Measurements from ENCODE around the gene INSC.

The INSC gene

GRCh38 chr11:15150507-15150906 is 35.8 kb downstream of the INSC start:
- no peaks in the 10 kb centered on the region for H3K27me3 ChIP-seq (ENCODE audit: low read depth, low read length)
- no peaks in the 10 kb centered on the region for H3K9me3 ChIP-seq (ENCODE audit: control insufficient read depth in 1 of 2, low read length in 2 of 2)
- no peak overlapping the region for H3K4me3 ChIP-seq (ENCODE audit: low read depth in 1 of 2, low read length in 2 of 2)
- no peaks in the 10 kb centered on the region for H3K36me3 ChIP-seq (ENCODE audit: control insufficient read depth in 1 of 2, insufficient read depth in 2 of 2, low read length in 2 of 2)
- H3K4me1 ChIP-seq (ENCODE audit: control insufficient read depth in 1 of 2, insufficient read depth in 2 of 2, low read length in 2 of 2) = no peaks in the 10 kb centered on the region
- no peak overlapping the region for H3K27ac ChIP-seq (ENCODE audit: low read length)

DNA sequence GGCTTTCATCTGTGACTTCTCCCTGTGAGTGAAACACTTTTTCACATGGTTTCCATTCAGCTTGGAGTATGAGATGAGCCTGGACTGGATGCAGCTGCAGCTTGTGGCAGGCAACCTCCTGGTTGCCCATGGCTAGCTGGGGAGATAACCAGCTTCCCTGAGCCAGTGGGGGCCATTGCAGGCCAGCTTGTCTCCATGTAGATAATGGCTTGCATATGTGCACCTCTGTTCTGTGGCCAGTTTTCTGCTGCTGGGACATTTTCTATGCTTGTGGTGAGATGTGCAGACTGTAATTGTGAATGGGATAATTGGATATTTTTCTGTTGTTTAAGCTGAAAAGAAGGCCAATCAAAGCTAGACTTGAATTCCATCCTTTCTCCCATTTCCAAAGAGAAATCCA is 38.5 kb downstream of the INSC start:
- H3K27ac ChIP-seq (ENCODE audit: low read length) = no peak overlapping the region
- no peaks in the 10 kb centered on the region for H3K9me3 ChIP-seq (ENCODE audit: control insufficient read depth in 1 of 2, low read length in 2 of 2)
- H3K36me3 ChIP-seq (ENCODE audit: control insufficient read depth in 1 of 2, insufficient read depth in 2 of 2, low read length in 2 of 2) = no peaks in the 10 kb centered on the region
- no peak overlapping the region for H3K4me3 ChIP-seq (ENCODE audit: low read depth in 1 of 2, low read length in 2 of 2)
- H3K4me1 ChIP-seq (ENCODE audit: control insufficient read depth in 1 of 2, insufficient read depth in 2 of 2, low read length in 2 of 2) = no peaks in the 10 kb centered on the region
- no peaks in the 10 kb centered on the region for H3K27me3 ChIP-seq (ENCODE audit: low read depth, low read length)

DNA sequence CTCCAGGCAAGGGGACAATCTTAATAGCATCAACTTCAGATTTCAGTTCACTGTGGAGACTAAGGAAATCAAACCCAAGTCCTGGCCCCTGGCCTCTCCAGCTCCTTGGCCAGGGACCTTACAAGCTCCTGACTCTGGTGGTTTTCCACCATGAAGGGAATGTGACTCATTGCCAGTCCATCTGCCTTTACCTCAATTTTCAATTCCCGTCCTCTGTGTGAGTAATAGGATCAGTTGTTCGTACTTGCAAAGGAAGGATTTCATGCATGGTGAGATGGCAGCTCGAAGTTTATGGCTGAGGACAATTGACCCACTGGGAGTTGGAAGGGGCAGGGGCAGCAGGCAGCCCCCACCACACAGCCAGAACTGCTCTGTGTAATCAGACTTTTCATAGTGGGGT is 42.5 kb downstream of the INSC start:
- Histone ChIP-seq H3K4me1 (ENCODE audit: control insufficient read depth in 1 of 2, insufficient read depth in 2 of 2, low read length in 2 of 2) (no peaks in the 10 kb centered on the region), H3K4me3 (ENCODE audit: low read depth in 1 of 2, low read length in 2 of 2) (no peak overlapping the region)

DNA sequence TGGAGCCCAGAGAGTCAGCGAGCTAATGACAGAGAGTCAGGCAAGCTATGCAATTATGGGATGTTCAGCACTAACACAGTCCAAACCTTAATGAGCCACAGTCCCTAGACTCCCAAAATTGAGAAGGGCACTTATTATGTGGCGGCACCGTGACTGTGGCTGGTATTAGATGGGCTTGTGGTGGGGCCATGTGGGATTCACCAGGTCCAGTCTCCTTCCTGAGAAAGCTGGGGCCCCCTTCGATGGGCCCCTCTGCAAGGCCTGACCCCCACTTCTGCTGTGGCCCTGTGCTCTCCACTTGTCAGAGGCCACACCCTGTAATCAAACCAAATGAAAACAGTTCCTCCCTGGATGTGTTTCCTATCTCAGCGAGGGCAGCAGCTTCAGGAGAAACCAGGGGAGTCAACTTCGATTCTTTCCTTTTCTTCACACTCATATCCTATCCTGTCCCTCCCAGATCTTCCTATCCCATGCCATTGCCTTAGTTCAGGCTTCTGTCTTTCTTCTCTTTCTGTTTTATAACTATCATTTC is 42.9 kb downstream of the INSC start:
- no peaks in the 10 kb centered on the region for H3K4me1 ChIP-seq (ENCODE audit: control insufficient read depth in 1 of 2, insufficient read depth in 2 of 2, low read length in 2 of 2)
- no peak overlapping the region for H3K4me3 ChIP-seq (ENCODE audit: low read depth in 1 of 2, low read length in 2 of 2)
- no peaks in the 10 kb centered on the region for H3K27me3 ChIP-seq (ENCODE audit: low read depth, low read length)
- H3K9me3 ChIP-seq (ENCODE audit: control insufficient read depth in 1 of 2, low read length in 2 of 2) = no peaks in the 10 kb centered on the region
- H3K27ac ChIP-seq (ENCODE audit: low read length) = no peak overlapping the region
- H3K36me3 ChIP-seq (ENCODE audit: control insufficient read depth in 1 of 2, insufficient read depth in 2 of 2, low read length in 2 of 2) = no peaks in the 10 kb centered on the region

More for the DNA sequence above, 42.5 kb downstream of the INSC start:
- Histone ChIP-seq H3K27ac (ENCODE audit: low read length) (no peak overlapping the region), H3K36me3 (ENCODE audit: control insufficient read depth in 1 of 2, insufficient read depth in 2 of 2, low read length in 2 of 2) (no peaks in the 10 kb centered on the region), H3K9me3 (ENCODE audit: control insufficient read depth in 1 of 2, low read length in 2 of 2) (no peaks in the 10 kb centered on the region), H3K27me3 (ENCODE audit: low read depth, low read length) (no peaks in the 10 kb centered on the region)

DNA sequence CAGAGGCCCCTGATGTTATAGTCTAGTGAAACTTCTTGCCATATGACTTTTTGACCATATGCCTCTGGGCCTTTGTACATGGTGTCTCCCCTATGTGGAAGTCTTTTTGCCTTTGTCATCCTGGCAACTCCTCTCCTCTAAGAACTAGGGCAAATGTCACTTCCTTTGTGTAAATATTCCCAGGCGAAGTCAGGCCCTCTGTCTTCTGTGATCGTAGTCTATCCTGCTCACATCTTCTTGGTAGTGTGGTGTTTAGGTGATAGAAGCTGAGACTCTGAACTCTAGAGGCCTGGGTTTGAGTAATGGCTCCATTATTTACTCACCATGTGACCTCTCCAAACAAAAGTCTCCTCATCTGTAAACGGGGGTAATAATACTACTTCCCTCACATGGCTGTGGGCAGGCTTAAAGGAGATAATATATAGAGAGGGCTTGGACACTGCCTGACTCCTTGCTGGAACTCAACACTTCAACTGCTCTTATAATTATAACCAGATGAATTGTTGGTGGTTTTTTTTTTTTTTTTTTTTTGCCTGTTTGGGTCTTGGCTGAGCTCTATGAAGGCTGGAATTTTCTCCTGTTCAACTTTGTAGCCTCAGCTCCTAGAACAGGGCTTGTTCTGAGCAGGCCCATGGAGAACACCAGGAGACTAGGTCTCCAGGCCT is 43.8 kb downstream of the INSC start:
- H3K9me3 ChIP-seq (ENCODE audit: control insufficient read depth in 1 of 2, low read length in 2 of 2) = no peaks in the 10 kb centered on the region
- H3K27ac ChIP-seq (ENCODE audit: low read length) = no peak overlapping the region

GRCh38 chr11:15159085-15159484 is 44.4 kb downstream of the INSC start:
- Histone ChIP-seq H3K27me3 (ENCODE audit: low read depth, low read length) (no peaks in the 10 kb centered on the region), H3K36me3 (ENCODE audit: control insufficient read depth in 1 of 2, insufficient read depth in 2 of 2, low read length in 2 of 2) (no peaks in the 10 kb centered on the region), H3K9me3 (ENCODE audit: control insufficient read depth in 1 of 2, low read length in 2 of 2) (no peaks in the 10 kb centered on the region), H3K4me1 (ENCODE audit: control insufficient read depth in 1 of 2, insufficient read depth in 2 of 2, low read length in 2 of 2) (no peaks in the 10 kb centered on the region), H3K4me3 (ENCODE audit: low read depth in 1 of 2, low read length in 2 of 2) (no peak overlapping the region), H3K27ac (ENCODE audit: low read length) (no peak overlapping the region)

More for the DNA sequence above, 43.8 kb downstream of the INSC start:
- no peaks in the 10 kb centered on the region for H3K4me1 ChIP-seq (ENCODE audit: control insufficient read depth in 1 of 2, insufficient read depth in 2 of 2, low read length in 2 of 2)
- no peaks in the 10 kb centered on the region for H3K36me3 ChIP-seq (ENCODE audit: control insufficient read depth in 1 of 2, insufficient read depth in 2 of 2, low read length in 2 of 2)
- H3K4me3 ChIP-seq (ENCODE audit: low read depth in 1 of 2, low read length in 2 of 2) = no peak overlapping the region
- H3K27me3 ChIP-seq (ENCODE audit: low read depth, low read length) = no peaks in the 10 kb centered on the region

DNA sequence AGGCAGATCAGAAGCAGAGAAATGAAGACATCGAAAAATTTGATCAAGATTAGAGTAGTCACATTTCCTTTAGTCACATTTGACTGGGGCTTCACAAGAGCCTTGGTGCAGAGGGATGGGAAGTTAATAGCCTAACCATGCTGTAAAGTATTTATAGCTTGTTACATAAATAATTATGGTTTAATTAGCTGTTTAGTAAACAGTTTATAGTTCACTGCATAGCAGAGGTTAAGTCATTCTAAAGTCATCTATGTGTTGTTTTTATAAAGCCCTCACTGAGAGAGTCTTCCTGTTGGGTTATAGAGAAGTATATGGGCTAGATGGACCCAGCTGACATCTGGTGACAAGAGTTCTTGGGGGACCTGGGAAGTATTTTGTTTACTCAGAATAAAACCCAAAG is 47.1 kb downstream of the INSC start:
- H3K36me3 ChIP-seq (ENCODE audit: control insufficient read depth in 1 of 2, insufficient read depth in 2 of 2, low read length in 2 of 2) = no peaks in the 10 kb centered on the region
- no peaks in the 10 kb centered on the region for H3K27me3 ChIP-seq (ENCODE audit: low read depth, low read length)
- H3K9me3 ChIP-seq (ENCODE audit: control insufficient read depth in 1 of 2, low read length in 2 of 2) = no peaks in the 10 kb centered on the region
- no peak overlapping the region for H3K4me3 ChIP-seq (ENCODE audit: low read depth in 1 of 2, low read length in 2 of 2)
- H3K4me1 ChIP-seq (ENCODE audit: control insufficient read depth in 1 of 2, insufficient read depth in 2 of 2, low read length in 2 of 2) = no peaks in the 10 kb centered on the region
- no peak overlapping the region for H3K27ac ChIP-seq (ENCODE audit: low read length)

DNA sequence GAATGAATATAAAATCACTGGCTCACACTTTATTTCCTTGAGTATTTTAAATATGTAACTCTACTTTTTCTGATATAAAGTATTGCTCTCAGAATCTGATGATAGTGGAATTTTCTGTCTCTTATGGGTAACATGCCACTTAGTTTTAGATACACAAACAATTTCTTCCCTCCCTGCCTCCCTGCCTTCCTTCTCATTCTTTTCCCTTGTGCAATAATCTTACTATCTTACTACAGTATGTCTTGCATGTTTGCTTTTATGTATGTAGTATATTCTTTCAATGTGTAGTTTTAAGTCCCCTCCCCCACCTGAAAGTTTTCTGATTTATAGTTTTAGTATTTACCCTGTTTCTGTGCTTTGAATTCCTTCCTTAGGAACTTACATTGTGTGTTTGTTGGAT is 48.4 kb downstream of the INSC start:
- no peaks in the 10 kb centered on the region for H3K9me3 ChIP-seq (ENCODE audit: control insufficient read depth in 1 of 2, low read length in 2 of 2)
- no peak overlapping the region for H3K4me3 ChIP-seq (ENCODE audit: low read depth in 1 of 2, low read length in 2 of 2)
- H3K27ac ChIP-seq (ENCODE audit: low read length) = no peak overlapping the region
- H3K36me3 ChIP-seq (ENCODE audit: control insufficient read depth in 1 of 2, insufficient read depth in 2 of 2, low read length in 2 of 2) = no peaks in the 10 kb centered on the region
- no peaks in the 10 kb centered on the region for H3K27me3 ChIP-seq (ENCODE audit: low read depth, low read length)
- H3K4me1 ChIP-seq (ENCODE audit: control insufficient read depth in 1 of 2, insufficient read depth in 2 of 2, low read length in 2 of 2) = no peaks in the 10 kb centered on the region

DNA sequence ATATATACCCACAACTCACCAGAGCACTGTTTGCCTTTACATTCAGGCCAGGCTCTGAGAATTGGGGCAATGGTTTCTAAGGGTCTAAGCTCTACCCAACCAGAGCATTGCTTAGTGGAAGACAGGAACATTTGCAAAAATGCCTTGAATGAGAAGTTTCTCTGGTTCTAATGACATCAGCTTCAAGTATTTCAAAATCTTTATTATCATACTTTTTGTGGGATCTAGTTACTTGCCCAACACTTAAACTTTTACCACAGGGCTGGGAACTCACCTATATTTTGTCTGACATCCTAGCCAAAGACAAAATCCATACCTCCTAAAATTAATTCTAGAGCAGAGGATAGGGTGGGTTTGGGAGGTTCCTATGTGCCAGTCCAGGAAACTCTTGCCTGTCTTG is 51.5 kb downstream of the INSC start:
- Histone ChIP-seq H3K4me3 (ENCODE audit: low read depth in 1 of 2, low read length in 2 of 2) (no peak overlapping the region), H3K36me3 (ENCODE audit: control insufficient read depth in 1 of 2, insufficient read depth in 2 of 2, low read length in 2 of 2) (no peaks in the 10 kb centered on the region), H3K4me1 (ENCODE audit: control insufficient read depth in 1 of 2, insufficient read depth in 2 of 2, low read length in 2 of 2) (no peaks in the 10 kb centered on the region), H3K27ac (ENCODE audit: low read length) (no peak overlapping the region), H3K9me3 (ENCODE audit: control insufficient read depth in 1 of 2, low read length in 2 of 2) (no peaks in the 10 kb centered on the region), H3K27me3 (ENCODE audit: low read depth, low read length) (no peaks in the 10 kb centered on the region)

- no peak overlapping the region for H3K4me3 ChIP-seq (ENCODE audit: low read depth in 1 of 2, low read length in 2 of 2)
- H3K4me1 ChIP-seq (ENCODE audit: control insufficient read depth in 1 of 2, insufficient read depth in 2 of 2, low read length in 2 of 2) = no peaks in the 10 kb centered on the region
- no peaks in the 10 kb centered on the region for H3K9me3 ChIP-seq (ENCODE audit: control insufficient read depth in 1 of 2, low read length in 2 of 2)
- H3K36me3 ChIP-seq (ENCODE audit: control insufficient read depth in 1 of 2, insufficient read depth in 2 of 2, low read length in 2 of 2) = no peaks in the 10 kb centered on the region
- no peak overlapping the region for H3K27ac ChIP-seq (ENCODE audit: low read length)
- H3K27me3 ChIP-seq (ENCODE audit: low read depth, low read length) = no peaks in the 10 kb centered on the region
Measured at GRCh38 chr11:15169815-15170551, 55.3 kb downstream of the INSC start.

GRCh38 chr11:15170698-15171097 is 56.0 kb downstream of the INSC start:
- Histone ChIP-seq H3K27me3 (ENCODE audit: low read depth, low read length) (no peaks in the 10 kb centered on the region), H3K36me3 (ENCODE audit: control insufficient read depth in 1 of 2, insufficient read depth in 2 of 2, low read length in 2 of 2) (no peaks in the 10 kb centered on the region), H3K4me1 (ENCODE audit: control insufficient read depth in 1 of 2, insufficient read depth in 2 of 2, low read length in 2 of 2) (no peaks in the 10 kb centered on the region), H3K4me3 (ENCODE audit: low read depth in 1 of 2, low read length in 2 of 2) (no peak overlapping the region), H3K27ac (ENCODE audit: low read length) (no peak overlapping the region), H3K9me3 (ENCODE audit: control insufficient read depth in 1 of 2, low read length in 2 of 2) (no peaks in the 10 kb centered on the region)
